Transverse colon (tissue), 4 donors: ENCODE results near the gene ENTPD7. TPM values are rescaled to one million over a fixed set of nuclear protein-coding genes. Genes with fewer than 3 reads are reported as not detected.
A peak's percentile ranks its signal among the peaks of the same experiment; 100 is the strongest.

Source experiments
- DNase-seq: peaks from one replicate; pipeline ENCODE4 v3.0.0-alpha.2; 2019
- H3K27ac ChIP-seq, 4 donors: fragments of 200-600 bp; sonication (generic); 2 replicates each; pipeline ENCODE4 v1.5.1; 2016 to 2018; ENCODE audit warnings: inconsistent platforms in 4 of 4
- H3K27me3 ChIP-seq: fragments of 200-600 bp; sonication (generic); 2 replicates; pipeline ENCODE4 v1.5.1; 2017; ENCODE audit warnings: inconsistent platforms
- H3K36me3 ChIP-seq, 4 donors: fragments of 200-600 bp; sonication (generic); 2 replicates each; pipeline ENCODE4 v1.5.1; 2017 to 2019; ENCODE audit warnings: inconsistent platforms in 4 of 4
- H3K4me1 ChIP-seq, 4 donors: fragments of 200-600 bp; sonication (generic); 2 replicates each; pipeline ENCODE4 v1.5.1; 2017 to 2020; ENCODE audit warnings: inconsistent platforms in 4 of 4
- H3K4me3 ChIP-seq, 4 donors: fragments of 200-600 bp; sonication (generic); 1 replicate in 1 of 4; 2 replicates in 3 of 4; pipeline versions ENCODE4 v1.5.1 to v1.6.1; 2017 to 2019; ENCODE audit warnings: inconsistent platforms in 4 of 4
- H3K9me3 ChIP-seq, 2 donors: fragments of 200-600 bp; sonication (generic); 2 replicates each; pipeline ENCODE4 v1.5.1; 2017 to 2019; ENCODE audit warnings: inconsistent platforms in 2 of 2
- CTCF ChIP-seq, 5 experiments: fragments of 200-600 bp in 3 of 5; fragments of 450-650 bp in 2 of 5; sonication (generic) in 3 of 5; IDR thresholded peaks; 1 replicate in 2 of 5; 2 replicates in 3 of 5; pipeline ENCODE4 v1.5.1; 2016 to 2017; ENCODE audit warnings: antibody characterized with exemption in 5 of 5, inconsistent platforms in 3 of 5, mild to moderate bottlenecking in 2 of 5, moderate library complexity in 1 of 5
- EP300 ChIP-seq: sonication (generic); formaldehyde crosslinking; IDR thresholded peaks from one replicate; pipeline ENCODE4 v1.6.1; 2017; ENCODE audit warnings: antibody characterized with exemption, low read depth
- POLR2A ChIP-seq: fragments of 450-650 bp; IDR thresholded peaks from one replicate; pipeline ENCODE4 v1.6.1; 2016; ENCODE audit warnings: antibody characterized with exemption, mild to moderate bottlenecking, moderate library complexity
- POLR2AphosphoS5 ChIP-seq, 3 donors: sonication (generic); formaldehyde crosslinking; IDR thresholded peaks; one replicate each; pipeline ENCODE4 v1.6.1; 2016; ENCODE audit warnings: antibody characterized with exemption in 3 of 3
- WGBS, 2 donors: methylation state at CpG; one replicate each; pipeline ENCODE4 v1.1.5; 2018; ENCODE audit warnings: low coverage in 1 of 2; 5-methylcytosine and 5-hydroxymethylcytosine counted together
- in situ Hi-C, 4 donors: fragments of 200-750 bp; cut with MboI; loops; one replicate each; pipeline versions ENCODE4 v1.15.0 to v1.15.1; 2017; ENCODE audit warnings: low sequenced_read_pairs in 3 of 4, low pct_ligation_motif_present in 1 of 4, low pct_unique_long_range_greater_than_20kb in 1 of 4
- intact Hi-C: fragments of 100-400 bp; cut with DNase I; formaldehyde crosslinking; loops from one replicate; pipeline ENCODE4 v1.15.1; 2023; ENCODE audit warnings: low total_unique reads
- total RNA-seq, 4 donors: library from RNA; depleted of rRNA; stranded (reverse); fragments of >200 nt; gene quantifications; one replicate each; pipeline ENCODE4 v1.1.0, GENCODE V29; 2016

ENTPD7 gene
- total RNA-seq, 4 donors from 2014 or later, result 4.9 to 17.3 (median 8.0) TPM

GRCh38 chr10:99628923-99629624 lies 30.2 kb upstream of the ENTPD7 start:
- no peaks in the 10 kb centered on the region for H3K27me3 ChIP-seq
- H3K9me3 ChIP-seq, result no peaks in the 10 kb centered on the region
- TF ChIP-seq EP300, result no peak
- no peak for TF ChIP-seq CTCF (IDR thresholded peaks at IDR 0.05)
- TF ChIP-seq POLR2A, result no peak
- TF ChIP-seq POLR2AphosphoS5 (IDR thresholded peaks at IDR 0.05), result no peak
- in situ Hi-C loops (loop anchor here in 1 of 4 donors (5.0 kb wide), 1 partner anchor 78 kb away; no protein-coding TSS in a partner anchor), intact Hi-C loops (no loop called here)
- no peak overlapping the region for H3K27ac ChIP-seq
- WGBS, 2 donors, result 80 to 86% methylated on average over 1 of the region's 1 CpG
- no peak overlapping the region for H3K4me3 ChIP-seq
- DNase-seq, result no peak
- no peaks in the 10 kb centered on the region for H3K36me3 ChIP-seq
- no peaks in the 10 kb centered on the region for H3K4me1 ChIP-seq

- no peaks in the 10 kb centered on the region for H3K9me3 ChIP-seq
- H3K4me3 ChIP-seq, result no peak overlapping the region
- H3K36me3 ChIP-seq, result no peaks in the 10 kb centered on the region
- intact Hi-C loops, result no loop called here
- no peaks in the 10 kb centered on the region for H3K4me1 ChIP-seq
- in situ Hi-C loops, result loop anchor here in 1 of 4 donors (5.0 kb wide), 1 partner anchor 78 kb away; no protein-coding TSS in a partner anchor
- WGBS, 2 donors, result 57 to 94% methylated on average over 2 to 3 of the region's 3 CpGs
- H3K27ac ChIP-seq, result no peak overlapping the region
- TF ChIP-seq POLR2A (no peak), CTCF (IDR thresholded peaks at IDR 0.05) (no peak), EP300 (no peak), POLR2AphosphoS5 (IDR thresholded peaks at IDR 0.05) (no peak)
- H3K27me3 ChIP-seq, result no peaks in the 10 kb centered on the region
- no peak for DNase-seq
Measured at GRCh38 chr10:99629625-99629978, 29.7 kb upstream of the ENTPD7 start.

GRCh38 chr10:99630433-99630832 lies 28.9 kb upstream of the ENTPD7 start:
- intact Hi-C loops, result no loop called here
- TF ChIP-seq POLR2A (no peak), EP300 (no peak), CTCF (IDR thresholded peaks at IDR 0.05) (peak; percentile 15 to 39 (median 30)), POLR2AphosphoS5 (IDR thresholded peaks at IDR 0.05) (no peak)
- Histone ChIP-seq H3K4me1 (no peaks in the 10 kb centered on the region), H3K27me3 (no peaks in the 10 kb centered on the region), H3K36me3 (no peaks in the 10 kb centered on the region), H3K4me3 (no peak overlapping the region), H3K9me3 (no peaks in the 10 kb centered on the region), H3K27ac (no peak overlapping the region)
- 26 to 59% methylated on average over 2 of the region's 2 CpGs for WGBS, 2 donors
- in situ Hi-C loops, result no loop called here
- peak; percentile 29 for DNase-seq

GRCh38 chr10:99630991-99631390 lies 28.3 kb upstream of the ENTPD7 start:
- H3K27me3 ChIP-seq, result no peaks in the 10 kb centered on the region
- in situ Hi-C loops, result no loop called here
- H3K9me3 ChIP-seq, result no peaks in the 10 kb centered on the region
- no peaks in the 10 kb centered on the region for H3K4me1 ChIP-seq
- no peak for TF ChIP-seq POLR2AphosphoS5 (IDR thresholded peaks at IDR 0.05)
- no peak for TF ChIP-seq POLR2A
- no peak for TF ChIP-seq EP300
- intact Hi-C loops, result no loop called here
- no peak overlapping the region for H3K27ac ChIP-seq
- H3K36me3 ChIP-seq, result no peaks in the 10 kb centered on the region
- DNase-seq, result no peak
- no peak overlapping the region for H3K4me3 ChIP-seq

- 85 to 90% methylated on average over 3 of the region's 3 CpGs for WGBS, 2 donors
- in situ Hi-C loops (no loop called here), intact Hi-C loops (no loop called here)
Measured at GRCh38 chr10:99631496-99631895, 27.8 kb upstream of the ENTPD7 start.

More at GRCh38 chr10:99631496-99631895, 27.8 kb upstream of the ENTPD7 start:
- H3K27me3 ChIP-seq, result no peaks in the 10 kb centered on the region
- H3K4me1 ChIP-seq, result no peaks in the 10 kb centered on the region
- no peaks in the 10 kb centered on the region for H3K36me3 ChIP-seq
- no peak for TF ChIP-seq POLR2A
- TF ChIP-seq POLR2AphosphoS5 (IDR thresholded peaks at IDR 0.05), result no peak
- no peak for TF ChIP-seq CTCF (IDR thresholded peaks at IDR 0.05)
- TF ChIP-seq EP300, result no peak
- H3K9me3 ChIP-seq, result no peaks in the 10 kb centered on the region
- no peak overlapping the region for H3K27ac ChIP-seq
- DNase-seq, result no peak
- H3K4me3 ChIP-seq, result no peak overlapping the region
